ENCODE data around the gene OXLD1.
A peak's percentile ranks its signal among the peaks of the same experiment; 100 is the strongest.

OXLD1 gene

DNA sequence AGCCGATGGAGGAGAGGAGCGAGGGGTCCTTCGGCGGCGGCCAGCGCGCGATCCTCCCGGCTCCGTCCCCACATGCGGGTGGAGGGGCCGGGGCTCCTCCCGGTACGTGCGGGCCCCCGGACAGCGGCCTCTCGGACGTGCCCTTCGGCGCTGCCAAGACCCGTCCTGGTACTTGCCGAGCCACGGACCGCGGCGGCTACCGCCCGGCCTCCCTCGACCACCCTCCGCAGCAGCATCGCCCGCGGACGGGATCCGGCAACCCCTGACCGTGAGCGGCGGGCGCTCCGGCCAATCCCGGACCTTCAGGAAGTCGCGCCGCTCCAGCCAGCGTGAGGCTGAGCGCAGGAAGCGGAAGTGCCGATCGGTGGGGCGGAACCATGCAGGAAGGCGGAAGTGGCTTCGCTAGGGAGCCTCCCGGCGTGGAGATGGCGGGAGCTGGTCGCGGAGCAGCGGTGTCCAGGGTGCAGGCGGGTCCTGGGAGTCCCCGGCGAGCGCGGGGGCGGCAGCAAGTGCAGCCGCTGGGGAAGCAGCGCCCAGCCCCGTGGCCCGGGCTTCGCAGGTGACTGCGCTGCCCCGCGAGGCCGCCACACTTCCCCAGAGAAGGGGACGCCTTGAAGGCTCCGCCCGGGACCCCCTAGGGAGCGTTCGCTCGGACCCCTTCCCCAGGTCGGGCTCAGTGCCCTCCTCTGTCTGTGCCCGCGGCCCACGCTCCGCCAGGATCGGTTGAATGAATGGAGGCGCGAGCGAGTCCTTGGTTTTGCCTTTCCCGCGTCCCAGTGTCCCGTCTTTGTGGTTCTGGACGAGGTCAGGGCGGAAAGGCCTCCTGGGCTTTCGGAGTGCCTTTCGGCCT is at the start of gene OXLD1, which contains the start of gene CCDC137:
Gene OXLD1, minus strand, starts transcription at position 264 of the 850 bp plus-strand sequence. Its CDS starts 28 bp downstream, at position 236.
Gene CCDC137, plus strand, starts transcription at position 396 of the 850 bp plus-strand sequence. Its CDS starts 30 bp downstream, at position 426.
- peak; percentile 93 for DNase-seq

DNA sequence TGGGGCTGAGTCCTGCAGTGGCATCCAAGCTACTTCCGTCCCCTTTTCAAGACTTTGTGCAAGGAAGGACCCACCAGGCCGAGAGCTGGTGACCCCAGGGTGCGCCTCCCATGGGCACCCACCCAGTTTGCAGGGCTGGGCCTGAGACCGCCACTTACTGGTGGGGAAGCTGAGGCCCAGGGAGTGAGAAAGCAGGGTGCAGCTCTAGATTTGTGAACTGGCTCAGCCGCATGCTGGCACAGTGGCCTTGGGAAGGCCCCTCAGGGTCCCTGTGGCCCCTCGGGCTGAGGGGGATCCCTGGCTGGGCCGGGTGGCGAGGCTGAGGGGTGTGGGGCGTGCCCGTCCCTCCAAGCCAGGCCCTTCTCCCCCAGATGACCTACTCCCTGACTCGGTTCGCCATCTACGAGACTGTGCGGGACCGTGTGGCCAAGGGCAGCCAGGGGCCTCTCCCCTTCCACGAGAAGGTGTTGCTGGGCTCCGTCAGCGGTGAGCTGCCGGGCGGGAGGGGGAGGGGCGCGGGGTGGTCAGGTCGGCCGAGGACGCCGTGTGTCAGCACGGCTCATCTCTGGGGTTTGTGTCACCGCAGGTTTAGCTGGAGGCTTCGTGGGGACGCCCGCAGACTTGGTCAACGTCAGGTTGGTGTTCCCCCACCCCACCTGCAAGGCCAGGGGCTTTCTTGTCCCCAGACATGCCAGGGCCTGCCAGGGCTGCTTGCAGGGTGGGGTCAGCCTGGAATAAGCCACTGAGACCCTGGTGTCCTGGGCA is 48.9 kb upstream of the OXLD1 start:
- DNase-seq: no peak

DNA sequence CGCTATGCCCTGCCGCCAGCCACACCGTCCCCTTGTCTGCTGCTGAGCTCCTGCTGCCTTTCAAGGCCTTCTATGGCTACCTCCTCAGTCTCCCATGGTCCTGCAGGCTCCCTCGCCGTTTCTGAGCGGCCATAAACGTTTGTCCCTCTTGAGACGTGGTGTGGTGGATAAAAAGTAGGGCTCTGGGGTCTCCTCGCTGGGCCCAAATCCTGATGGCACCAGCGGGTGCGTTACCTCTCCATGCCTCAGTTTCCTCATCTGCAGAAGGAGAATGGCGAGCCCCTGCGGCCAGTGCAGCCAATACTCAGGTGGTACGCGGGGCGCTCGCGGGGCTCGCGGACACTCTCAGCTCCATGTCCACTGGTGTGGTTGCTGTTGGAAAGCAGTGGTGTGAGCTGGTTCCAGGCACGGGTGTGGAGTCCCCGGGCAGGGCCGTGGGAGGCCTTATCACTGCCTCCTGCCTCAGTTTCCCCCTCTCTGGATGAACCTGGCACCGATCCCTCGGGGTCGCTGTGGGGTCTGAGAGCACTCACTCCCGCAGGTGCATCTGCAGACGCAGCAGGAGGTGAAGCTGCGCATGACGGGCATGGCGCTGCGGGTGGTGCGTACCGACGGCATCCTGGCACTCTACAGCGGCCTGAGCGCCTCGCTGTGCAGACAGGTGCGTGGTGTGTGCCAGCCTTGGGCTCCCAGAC is 48.2 kb upstream of the OXLD1 start:
- DNase-seq: no peak

DNA sequence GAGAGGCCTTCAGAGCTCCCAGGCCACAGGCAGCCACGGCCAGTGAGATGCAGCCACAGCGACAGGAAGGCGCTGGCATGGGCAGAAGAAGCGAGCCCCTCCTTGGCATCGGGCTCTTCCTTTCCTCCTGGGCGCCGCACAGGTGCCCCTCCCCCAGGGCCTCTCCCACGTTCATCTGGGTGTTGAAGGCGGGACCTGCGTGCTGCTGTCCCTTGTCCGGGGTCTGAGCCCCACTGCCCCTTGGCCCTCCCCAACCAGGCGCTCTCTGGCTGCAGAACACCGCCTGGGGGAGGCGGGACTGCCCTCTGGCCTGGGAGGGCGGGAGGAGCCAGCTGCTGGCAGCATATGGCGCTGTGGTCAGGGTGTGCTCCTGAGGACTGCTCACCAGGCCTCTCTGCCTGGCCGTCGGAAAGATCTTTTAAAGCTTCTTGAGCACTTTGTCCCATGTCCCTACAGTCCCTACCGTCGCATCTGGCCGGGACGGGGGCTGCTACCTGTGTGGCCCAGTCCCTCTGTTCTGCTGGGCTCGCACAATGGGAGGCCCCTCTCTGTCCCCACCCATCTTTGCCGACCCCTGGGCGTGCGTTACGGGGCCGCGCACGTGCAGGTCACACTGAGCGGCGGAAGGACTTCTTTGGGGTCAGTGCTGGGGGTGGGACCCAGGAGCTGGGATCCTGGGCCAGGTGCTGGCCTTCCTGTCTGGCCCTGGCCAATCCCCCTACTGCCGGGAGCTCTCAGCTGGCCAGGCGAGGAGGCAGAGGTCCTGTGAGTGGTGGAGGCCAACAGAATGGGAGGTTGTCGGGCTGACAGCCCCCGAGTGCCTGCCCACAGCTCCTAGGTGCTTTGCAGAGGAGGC is 47.4 kb upstream of the OXLD1 start:
- DNase-seq: no peak

DNA sequence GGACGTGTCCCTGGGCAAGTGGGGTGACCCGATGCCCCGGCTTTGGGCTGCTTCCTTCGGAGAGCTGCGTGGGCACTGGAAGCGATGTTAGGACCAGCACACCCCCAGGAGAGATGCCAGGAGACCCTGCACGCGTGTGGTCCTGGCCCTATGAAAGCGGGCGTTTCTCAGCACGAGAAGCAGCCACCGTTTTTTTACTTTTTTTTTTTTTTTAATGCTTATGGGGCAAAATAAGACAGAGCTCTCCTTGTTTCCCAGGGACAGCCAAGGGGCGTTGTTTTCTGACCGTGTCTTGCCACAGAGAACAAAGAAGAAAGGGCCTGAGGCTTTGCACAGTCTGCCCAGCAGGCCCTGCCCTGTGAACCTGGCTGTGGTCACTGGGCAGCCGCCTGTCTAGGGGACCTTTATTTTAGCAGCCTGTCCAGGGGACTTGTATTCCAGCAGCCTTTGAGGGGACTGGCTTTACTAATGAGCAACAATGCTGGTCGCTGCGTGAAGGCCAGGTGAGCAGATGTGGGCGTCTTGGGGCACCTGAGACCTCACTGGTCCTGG is 46.7 kb upstream of the OXLD1 start:
- no peak for DNase-seq

DNA sequence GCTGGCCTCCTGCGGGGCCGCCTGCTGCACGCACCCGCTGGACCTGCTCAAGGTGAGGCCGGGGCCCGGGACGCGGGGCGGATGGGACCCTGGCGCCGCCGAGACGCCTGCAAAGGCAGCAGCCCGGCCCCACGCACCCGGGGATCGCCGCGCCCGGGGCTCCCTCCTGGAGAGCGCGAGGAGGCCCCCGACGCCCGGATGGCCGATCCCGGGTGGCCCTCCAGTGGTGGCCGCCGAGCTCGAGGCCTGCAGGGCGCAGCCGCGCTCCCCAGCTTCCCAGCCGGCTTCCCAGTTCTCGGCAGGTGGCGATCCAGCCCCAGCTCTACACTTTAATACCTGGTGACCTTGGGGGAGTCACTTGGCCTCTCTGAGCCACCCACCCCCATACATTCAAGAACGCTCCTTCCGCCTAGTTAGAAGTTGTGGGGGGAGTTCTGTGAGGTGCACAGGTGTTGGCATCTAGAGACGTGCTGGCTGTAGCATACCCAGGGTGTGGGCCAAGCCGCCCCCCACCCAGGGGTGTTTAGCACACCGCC is 46.1 kb upstream of the OXLD1 start:
- peak; percentile 54 for DNase-seq

DNA sequence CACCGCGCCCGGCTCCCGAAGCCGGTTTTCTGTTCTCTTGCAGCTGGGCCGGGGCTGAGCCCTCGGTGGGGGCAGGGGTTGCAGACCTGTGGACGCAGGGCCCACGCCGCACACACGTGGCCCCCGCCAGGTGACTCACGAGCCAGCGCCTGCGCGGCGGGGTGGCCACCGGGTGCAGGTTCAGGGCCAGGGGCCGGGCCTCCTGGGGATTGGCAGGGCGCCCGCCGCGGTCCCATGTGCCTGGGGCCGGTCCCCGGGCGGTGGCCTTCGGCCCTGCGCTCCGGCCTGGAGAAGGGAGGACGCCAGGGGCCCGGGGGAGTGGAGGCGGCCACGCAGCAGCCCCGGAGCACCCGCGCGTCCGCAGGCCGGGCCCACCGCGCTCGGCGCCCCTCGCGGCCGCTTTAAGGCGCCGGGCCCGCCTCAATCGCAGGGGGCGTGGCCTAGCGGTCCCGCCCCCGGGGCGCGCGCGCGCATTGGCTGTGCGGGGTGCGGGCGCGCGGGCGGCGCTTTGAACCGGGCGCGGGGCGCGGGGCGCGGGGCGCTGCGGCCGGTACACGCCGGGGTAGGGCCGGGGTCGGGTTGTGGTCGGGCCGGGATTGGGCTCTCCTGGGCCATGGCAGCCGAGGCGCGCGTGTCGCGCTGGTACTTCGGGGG is 45.5 kb upstream of the OXLD1 start, which contains the start of gene SLC25A10:
Gene SLC25A10, plus strand, starts transcription at position 471 of the 654 bp plus-strand sequence. Its CDS starts 143 bp downstream, at position 614.
- DNase-seq: peak; percentile 71

DNA sequence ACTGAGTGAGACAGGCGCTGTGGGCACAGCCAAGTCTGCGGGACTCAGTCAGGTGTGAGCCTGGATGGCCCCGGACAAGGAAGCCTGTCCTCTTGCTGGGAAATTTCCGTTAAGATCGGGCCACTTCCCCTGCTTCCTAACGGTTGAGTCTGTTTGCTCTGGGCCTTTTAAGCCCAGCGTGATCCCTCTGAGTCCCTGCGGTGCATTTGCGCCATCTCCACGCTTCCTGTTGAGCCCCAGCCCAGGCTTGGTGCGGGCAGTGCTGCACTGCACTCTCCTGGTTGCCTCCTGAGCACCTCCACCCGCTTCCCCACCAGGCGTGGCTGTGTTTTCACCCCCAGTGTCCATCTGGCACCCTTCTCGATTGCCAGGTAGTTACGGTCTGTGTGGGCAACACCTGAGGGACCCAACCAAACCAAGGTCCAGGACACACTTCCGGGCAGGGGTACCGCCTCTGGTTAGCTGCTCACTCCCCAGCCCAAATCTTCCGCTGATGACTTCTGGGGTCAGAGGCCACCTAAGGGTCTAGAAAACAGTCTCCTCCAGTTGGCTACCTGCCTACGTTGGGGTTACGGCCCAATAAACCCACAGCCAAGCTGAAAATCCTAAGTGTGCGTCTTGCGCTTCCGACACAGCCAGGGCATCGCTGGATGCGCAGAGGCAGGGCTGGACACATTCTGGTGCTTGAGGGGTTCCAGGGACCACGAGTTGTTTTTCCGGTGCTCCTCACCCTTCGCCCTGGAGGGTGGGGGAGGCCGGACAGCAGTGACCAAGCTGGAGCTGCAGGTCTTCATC is 44.3 kb upstream of the OXLD1 start:
- peak; percentile 49 for DNase-seq

DNA sequence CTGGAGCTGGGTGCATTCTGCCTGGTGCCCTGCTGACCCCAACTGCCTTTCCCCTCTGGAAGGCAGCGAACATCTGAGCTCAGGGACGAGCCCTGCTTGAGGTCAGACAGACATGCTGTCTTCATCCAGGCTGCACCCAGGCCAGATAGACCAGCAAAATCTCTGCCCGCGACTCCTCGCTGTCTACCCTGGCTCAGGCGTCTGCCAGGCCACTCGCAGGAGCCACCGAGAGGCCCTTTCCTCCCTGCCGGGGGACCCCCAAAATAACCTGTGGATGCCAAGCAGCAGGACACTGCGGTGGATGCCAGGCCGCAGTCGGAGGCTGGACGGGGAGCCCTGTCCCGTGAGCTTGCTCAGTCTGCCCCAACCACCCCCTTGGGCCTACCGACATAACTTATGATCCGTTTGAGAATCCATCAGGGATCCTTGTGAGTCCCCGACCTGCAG is 42.4 kb upstream of the OXLD1 start:
- no peak for DNase-seq

DNA sequence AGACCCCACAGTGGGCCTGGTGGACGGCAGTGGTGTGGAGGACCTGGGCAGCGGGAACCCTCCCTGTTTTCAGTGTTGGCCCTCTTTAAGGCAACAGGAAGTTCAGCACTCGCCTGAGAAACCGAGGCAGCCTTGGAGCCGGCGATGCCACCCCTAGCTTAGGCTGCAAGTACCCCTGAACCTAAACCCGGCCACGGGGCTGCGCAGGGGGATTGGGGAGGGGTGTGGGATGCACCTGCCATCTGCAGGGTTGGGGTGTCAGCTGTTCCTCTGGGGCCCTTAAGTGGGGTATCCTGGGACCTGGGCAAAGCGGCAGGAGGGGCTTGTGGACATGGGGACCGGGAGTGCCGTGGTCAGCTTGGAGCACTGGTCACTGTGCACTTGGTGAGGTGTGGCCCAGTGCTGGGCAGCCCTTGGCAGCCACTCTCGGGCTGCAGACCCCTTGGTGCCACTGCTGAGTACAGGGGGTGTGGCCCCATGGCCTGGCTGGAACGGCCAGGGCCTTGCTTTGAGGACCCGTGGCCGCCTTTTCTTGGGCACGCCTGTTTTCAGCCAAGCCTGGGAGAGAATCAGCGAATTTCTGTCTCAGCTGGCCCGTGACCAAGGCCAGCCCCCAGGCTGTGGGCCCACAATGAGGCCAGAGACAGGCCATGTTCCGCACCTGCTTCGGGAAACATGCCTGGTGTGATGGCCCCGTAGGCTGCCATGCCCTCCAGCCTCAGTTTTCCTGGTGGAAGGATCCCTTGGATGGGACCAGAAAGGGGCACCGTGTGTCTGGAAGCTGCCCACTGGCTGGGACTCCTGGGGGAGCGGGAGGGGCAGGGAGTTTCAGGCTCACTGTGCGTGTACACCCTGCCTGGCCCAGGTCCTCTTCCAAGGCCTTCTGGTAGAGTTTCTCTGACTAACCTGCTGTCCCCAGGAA is 41.6 kb upstream of the OXLD1 start:
- DNase-seq: no peak

DNA sequence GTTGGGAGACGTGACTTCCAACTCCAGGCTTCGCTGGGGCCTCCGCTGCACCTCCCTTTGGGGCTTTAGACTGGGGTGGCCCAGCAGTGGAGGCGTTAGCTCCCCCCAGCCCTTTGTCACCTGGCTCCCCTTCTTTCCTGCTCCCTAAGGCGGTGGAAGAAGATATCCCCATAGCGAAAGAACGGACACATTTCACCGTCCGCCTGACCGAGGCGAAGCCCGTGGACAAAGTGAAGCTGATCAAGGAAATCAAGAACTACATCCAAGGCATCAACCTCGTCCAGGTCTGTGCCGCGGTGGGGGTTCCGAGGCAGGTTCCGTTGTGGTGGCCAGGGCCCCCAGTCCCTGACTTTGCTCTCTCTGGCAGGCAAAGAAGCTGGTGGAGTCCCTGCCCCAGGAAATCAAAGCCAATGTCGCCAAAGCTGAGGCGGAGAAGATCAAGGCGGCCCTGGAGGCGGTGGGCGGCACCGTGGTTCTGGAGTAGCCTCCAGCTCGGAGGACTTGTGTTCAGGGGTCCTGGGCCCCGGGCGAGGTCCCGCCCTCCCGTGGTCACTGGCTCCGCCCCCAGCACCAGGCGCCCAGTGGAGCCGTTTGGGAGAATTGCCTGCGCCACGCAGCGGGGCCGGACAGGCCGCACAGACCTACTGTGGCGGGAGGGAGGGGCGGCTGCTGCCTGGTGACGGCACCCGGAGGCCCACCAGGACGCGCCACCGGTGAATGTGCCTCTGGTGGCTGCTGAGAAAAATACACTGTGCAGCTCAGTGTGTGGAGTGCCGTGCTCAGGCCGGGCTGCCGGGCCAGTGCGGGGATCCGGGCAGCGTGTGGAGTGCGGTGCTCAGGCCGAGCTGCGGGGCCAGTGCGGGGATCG is 40.6 kb upstream of the OXLD1 start:
- DNase-seq: no peak

DNA sequence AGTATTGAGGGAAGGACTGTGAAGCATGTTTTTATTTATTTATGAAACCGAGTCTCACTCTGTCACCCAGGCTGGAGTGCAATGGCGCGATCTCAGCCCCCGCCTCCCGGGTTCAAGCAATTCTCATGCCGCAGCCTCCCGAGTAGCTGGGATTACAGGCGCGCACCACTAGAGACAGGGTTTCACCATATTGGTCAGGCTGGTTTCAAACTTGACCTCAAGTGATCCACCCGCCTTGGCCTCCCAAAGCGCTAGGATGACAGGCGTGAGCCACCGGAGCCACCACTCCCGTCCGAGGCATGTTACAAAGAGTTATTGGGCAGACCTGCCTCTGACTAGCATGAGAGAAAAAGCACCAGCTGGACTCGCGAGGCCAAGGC is 39.8 kb upstream of the OXLD1 start:
- no peak for DNase-seq

DNA sequence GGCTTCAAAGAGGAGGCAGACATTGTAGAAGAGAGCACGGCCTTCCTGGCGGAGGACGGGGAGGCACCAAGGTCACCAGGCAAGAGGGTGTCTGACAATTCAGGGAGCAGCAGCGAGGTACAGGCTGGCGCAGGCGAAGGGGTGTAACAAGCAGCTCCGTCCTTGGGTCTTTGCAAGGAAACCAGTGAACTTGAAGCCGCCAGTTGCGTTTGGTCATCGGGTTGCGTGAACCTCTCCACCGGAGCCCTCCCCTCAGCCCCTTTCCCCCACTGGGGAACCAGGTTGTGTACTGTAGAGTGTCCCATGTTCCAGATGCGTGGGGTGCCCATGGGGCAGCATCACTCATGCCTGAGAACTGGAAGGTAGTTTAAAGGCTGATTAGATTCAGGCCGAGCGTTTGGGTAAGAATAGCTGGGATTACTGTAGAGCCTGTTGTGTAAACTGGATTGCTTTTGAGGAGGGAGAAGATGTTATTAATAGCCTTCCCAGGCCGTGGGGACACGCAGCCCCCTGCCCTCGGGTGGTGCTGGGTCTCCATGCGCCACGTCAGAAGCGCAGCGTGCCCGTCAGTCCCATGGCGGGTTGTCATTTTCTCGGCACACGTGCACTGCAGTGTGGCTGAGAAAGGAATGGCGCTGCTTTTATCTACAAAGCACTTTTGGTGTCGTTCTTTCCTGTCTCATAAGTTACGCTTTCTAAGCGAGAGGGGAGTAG is 39.3 kb upstream of the OXLD1 start:
- no peak for DNase-seq

DNA sequence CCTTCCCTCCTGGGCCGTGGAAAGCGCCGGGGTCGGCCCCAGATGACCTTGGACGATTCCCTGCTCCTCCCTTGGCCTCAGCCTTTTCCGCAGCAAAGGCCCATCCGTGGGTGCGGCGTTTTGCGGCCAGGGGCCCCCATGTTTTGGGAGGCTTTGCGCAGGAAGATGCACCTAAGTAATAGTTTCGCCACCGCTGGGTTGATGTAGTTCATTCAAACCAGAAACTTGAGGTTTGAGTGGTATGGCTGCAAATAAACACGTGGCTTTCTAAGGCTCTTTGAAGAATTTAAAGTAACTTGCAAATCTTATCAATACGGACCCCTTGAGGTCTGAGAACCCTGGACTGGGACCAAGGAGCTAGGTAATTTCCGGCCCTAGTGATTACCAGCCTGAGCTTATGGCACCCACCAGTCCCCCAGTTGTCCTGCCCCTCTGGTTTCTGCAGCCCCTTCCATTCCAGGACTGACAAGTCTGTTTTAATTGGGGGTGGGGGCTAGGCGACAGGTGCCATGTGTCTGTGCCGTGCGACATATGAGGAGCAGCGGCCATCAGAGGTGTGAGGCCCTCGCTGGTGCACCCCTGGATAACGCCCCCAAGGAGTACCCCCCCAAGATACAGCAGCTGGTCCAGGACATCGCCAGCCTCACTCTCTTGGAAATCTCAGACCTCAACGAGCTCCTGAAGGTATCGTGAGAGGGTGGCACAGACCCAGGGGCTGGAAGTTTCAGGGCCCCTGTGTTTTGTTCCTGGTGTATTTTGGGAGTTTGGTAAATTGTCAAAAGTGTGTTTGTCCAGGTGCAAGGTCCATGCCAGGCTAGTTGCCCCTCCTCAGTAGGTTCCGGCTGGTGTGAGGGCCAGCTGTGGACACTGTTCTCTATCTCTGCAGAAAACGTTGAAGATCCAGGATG is 37.6 kb upstream of the OXLD1 start:
- DNase-seq: no peak

DNA sequence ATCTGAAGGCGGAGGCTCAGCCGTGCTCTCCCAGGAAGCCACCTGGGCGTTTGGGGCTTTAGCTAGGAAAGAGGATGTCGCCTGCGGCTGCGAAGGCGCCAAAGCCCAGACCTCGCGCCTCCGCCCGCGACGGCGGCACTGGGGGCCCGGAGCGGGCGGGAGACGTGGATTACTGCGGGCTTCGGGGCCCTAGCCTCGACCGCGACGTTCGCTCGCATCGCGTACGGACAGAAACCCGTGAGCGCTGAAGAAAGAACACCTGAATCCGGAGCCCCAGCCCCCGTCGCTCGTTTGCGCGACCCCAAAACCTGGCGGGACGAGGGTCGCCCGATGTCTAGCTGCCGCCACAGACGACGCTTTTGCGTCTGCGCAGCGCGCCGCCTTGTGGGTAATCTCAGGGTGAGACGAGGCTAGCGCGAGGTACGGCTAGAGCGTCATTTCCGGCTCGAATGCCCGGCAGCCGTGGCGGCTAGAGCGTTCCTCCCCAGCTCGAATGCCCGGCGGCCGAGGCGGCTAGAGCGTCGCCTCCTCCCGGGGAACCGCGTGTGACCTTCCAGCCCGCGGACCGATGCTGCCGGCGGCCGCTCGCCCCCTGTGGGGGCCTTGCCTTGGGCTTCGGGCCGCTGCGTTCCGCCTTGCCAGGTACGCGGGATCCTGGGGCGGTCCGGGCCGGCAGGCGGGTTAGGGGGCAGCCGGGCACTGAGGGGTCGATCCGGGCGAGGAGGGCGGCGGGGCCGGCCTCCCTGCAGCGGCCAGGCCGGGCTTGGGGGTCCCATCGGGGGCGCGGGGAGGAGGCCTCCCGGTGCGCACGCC is 36.7 kb upstream of the OXLD1 start, which contains the start of gene MRPL12:
Gene MRPL12, plus strand, starts transcription at position 434 of the 813 bp plus-strand sequence. Its CDS starts 135 bp downstream, at position 569.
- peak; percentile 91 for DNase-seq
